HG02970 (cell line): ENCODE results near the gene GCK.
"Not testable (repeated sequence)": the region's sequence is repeated elsewhere in the genome, so short reads cannot be mapped to it uniquely, and the experiment has no call there.

Experiments
- ATAC-seq: cut with Tn5 transposase; IDR thresholded peaks from one replicate; pipeline ENCODE4 v1.9.1; 2021; ENCODE audit warnings: mild to moderate bottlenecking, moderate library complexity, moderate number of reproducible peaks; ENCODE audit not compliant: unreplicated experiment, low FRiP score

The GCK gene

GRCh38 chr7:44184206-44184872 lies 4.9 kb downstream of the GCK start:
- no peak for ATAC-seq

- no peak for ATAC-seq
Measured at GRCh38 chr7:44183386-44183785, 5.9 kb downstream of the GCK start.

- ATAC-seq, result no peak
Measured at GRCh38 chr7:44182827-44183226, 6.4 kb downstream of the GCK start.

GRCh38 chr7:44180631-44181030 lies 8.6 kb downstream of the GCK start:
- ATAC-seq, result no peak

GRCh38 chr7:44177570-44178131 lies 11.6 kb downstream of the GCK start:
- ATAC-seq, result no peak

GRCh38 chr7:44176486-44176885 lies 12.8 kb downstream of the GCK start:
- ATAC-seq, result no peak

GRCh38 chr7:44175730-44176129 lies 13.5 kb downstream of the GCK start:
- no peak for ATAC-seq

GRCh38 chr7:44174694-44174948 lies 14.6 kb downstream of the GCK start:
- ATAC-seq, result not testable (repeated sequence)

- ATAC-seq, result no peak
Measured at GRCh38 chr7:44173911-44174693, 15.1 kb downstream of the GCK start.

GRCh38 chr7:44172803-44173424 lies 16.3 kb downstream of the GCK start:
- ATAC-seq, result no peak

GRCh38 chr7:44172352-44172751 lies 16.9 kb downstream of the GCK start:
- ATAC-seq, result no peak

GRCh38 chr7:44171901-44172300 lies 17.3 kb downstream of the GCK start:
- not testable (repeated sequence) for ATAC-seq

GRCh38 chr7:44167920-44168319 lies 21.3 kb downstream of the GCK start:
- ATAC-seq, result no peak

GRCh38 chr7:44163591-44163990 lies 25.6 kb downstream of the GCK start:
- no peak for ATAC-seq

- no peak for ATAC-seq
Measured at GRCh38 chr7:44162785-44163395, 26.3 kb downstream of the GCK start.

GRCh38 chr7:44162179-44162578 lies 27.1 kb downstream of the GCK start:
- ATAC-seq, result no peak

- ATAC-seq, result no peak
Measured at GRCh38 chr7:44161371-44161770, 27.9 kb downstream of the GCK start.

GRCh38 chr7:44159824-44160630 lies 29.2 kb downstream of the GCK start:
- no peak for ATAC-seq

- ATAC-seq, result no peak
Measured at GRCh38 chr7:44158873-44159631, 30.2 kb downstream of the GCK start.
